HG02610 (cell line): ENCODE data around the gene OR2V2.
"Not testable (repeated sequence)": the region's sequence is repeated elsewhere in the genome, so short reads cannot be mapped to it uniquely, and the experiment has no call there.

ENCODE experiments used
- ATAC-seq: cut with Tn5 transposase; IDR thresholded peaks from one replicate; pipeline ENCODE4 v1.9.1; 2021; ENCODE audit warnings: mild to moderate bottlenecking, moderate library complexity; ENCODE audit not compliant: unreplicated experiment

Gene OR2V2

GRCh38 chr5:181114844-181115778, 32.3 kb upstream of the OR2V2 start:
- ATAC-seq, result no peak

DNA sequence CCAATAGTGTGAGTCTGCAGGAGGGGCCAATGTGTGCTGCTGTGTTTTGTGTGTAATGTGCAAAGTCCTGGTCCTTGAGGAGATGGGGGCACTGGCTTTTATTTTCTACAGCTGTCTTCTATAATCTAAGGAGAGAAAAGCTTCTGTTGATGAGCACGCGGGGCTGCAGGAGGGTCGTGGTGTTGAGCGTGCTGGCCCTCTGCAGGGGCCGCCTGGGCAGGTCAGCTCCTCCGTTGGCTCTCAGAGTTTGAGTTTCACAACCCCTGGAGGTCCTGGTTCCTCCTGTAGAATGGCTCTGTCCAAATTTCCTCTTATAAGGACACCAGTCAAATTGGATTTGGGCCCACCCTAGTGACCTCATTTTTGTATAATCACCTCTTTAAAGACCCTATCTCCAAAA, 29.0 kb upstream of the OR2V2 start:
- ATAC-seq, result no peak

DNA sequence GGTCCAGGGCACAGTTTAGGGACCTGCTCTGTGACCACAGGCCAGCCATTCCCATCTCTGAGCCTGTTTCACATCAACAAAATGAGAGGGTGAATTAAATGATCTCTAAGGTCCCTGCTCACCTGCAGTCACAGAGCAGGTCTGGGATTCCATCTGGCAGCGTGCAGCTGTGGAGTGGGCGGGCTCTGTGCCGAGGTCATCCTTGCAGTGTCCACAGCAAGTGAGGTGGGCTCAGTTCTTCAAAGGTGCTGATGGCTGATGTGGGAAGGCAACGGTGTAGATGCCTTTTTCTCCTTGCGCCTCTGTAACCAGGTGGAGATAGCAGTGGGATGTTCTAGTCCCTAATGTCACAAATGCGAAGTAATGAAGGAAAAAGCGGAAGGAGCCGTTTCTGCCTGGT, 28.3 kb upstream of the OR2V2 start:
- no peak for ATAC-seq

DNA sequence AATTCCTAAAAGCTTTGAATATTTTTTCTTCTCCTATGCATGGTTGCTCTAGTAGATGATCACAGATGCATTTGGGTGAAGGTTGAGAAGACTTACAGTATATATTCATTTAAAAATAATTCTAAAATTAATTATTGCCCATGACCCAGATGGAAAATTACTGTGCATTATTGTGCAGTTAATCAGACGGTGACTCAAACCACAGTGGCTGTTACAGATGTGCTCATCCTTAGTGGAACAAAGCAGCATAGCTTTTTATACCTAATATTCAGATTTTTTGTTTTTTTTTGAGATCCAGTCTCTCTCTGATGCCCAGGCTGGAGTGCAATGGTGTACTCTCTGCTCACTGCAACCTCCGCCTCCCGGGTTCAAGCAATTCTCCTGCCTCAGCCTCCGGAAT, 27.1 kb upstream of the OR2V2 start:
- ATAC-seq, result no peak

GRCh38 chr5:181120761-181121160, 26.6 kb upstream of the OR2V2 start:
- no peak for ATAC-seq

DNA sequence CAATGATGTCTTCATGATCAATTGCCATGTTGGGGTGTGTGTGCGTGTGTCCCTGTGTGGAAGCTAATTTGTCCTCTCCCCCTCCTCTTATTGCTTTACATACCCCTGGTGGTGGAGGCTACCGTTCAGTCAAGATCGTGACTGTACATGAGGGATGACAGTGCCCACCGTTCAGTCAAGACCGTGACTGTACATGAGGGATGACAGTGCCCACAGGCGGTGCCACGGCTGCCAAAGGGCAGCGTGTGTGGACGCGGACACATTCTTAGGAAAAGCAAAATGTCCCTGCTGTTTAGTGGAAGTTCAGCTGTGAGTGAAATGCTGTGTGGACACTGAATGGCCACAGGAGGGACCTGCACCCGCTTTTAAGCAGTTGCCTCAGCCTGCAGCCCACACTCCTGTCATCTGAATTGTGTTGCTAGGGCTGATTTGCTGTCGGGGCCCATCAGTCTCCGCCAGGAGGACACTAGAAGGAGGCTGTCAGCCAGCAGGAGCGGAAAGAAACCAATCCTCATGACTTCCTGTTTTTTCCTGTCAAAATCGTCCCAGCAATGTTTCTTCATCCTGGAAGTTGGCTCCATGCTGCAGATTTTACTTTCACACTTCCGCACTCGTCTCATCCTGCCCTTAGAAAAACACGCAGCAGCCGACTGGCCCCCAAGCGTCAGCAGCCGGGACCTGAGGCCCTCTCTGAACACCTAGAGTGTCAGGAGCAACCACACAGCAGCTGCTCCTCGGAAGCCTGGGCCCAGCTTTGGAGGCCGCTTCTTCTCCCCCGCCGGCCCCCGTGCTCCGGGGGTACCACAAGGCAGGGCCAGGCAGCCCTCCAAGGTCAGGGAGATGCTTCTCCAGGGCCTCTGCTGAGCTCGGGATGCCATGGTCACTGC, 25.5 kb upstream of the OR2V2 start:
- ATAC-seq, result no peak

DNA sequence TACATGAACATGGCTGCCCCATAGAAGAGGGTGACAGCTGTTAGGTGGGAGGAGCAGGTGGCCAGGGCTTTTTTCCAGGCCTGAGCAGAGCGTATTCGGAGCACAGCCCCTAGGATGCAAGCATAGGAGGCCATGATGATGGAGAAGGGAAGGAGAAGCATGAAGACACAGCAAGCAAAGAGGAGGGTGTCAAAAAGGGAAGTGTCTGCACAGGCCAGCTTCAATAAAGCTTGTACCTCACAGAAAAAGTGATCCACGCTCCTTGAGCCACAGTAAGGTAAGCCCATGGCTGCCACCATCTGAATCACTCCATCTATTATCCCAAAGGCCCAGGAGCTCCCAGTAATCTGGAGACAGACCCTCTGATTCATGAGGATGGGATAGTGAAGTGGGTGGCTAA, 22.9 kb upstream of the OR2V2 start:
- ATAC-seq, result no peak

- no peak for ATAC-seq
Observed at GRCh38 chr5:181126841-181127240, 20.5 kb upstream of the OR2V2 start.

GRCh38 chr5:181127456-181127855, 19.9 kb upstream of the OR2V2 start:
- no peak for ATAC-seq

- ATAC-seq, result no peak
Observed at GRCh38 chr5:181127907-181128626, 19.3 kb upstream of the OR2V2 start.

GRCh38 chr5:181129601-181130000, 17.8 kb upstream of the OR2V2 start:
- no peak for ATAC-seq

- ATAC-seq, result not testable (repeated sequence)
Observed at GRCh38 chr5:181130081-181130480, 17.3 kb upstream of the OR2V2 start.

- ATAC-seq, result no peak
Observed at GRCh38 chr5:181130832-181131496, 16.4 kb upstream of the OR2V2 start, which contains the start of gene OR2V1. TSS of gene OR2V1 (minus strand) at chr5:181131169. CDS start at chr5:181125304, 5,865 bp downstream.

DNA sequence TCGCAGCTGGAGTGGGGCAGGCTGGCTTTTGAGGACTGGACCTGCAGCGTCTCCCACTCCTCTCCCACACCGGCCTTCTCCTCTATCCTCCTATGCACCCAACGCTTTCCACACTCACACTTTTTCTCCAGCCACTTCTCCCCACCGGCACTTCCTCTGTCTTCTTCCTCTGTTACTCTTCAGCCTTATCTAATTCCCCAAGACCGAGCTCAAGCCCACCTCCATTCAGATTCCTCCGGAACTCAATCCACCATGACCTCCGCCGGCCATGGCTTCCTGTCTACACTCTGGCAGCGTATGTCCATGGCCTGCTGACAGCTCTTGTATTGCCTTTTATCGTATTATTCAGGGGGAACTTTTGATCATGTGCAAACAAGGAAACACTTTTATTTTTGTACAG, 15.9 kb upstream of the OR2V2 start:
- no peak for ATAC-seq

DNA sequence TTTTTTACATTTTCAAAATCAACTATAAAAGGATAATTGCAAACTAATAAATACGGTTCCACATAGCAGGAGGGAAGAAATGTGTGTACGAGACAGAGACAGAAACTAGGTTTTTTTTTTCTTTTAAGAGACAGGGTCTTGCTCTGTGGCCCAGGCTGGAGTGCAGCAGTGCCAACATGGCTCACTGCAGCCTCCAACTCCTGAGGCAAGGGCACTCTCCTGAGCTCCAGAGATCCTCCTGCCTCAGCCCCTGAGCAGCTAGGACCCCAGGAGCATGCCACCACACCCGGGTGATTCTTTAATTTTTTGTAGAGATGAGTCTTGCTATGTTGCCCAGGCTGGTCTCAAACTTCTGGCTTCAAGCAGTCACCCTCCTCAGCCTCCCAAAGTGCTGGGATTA, 14.3 kb upstream of the OR2V2 start:
- ATAC-seq, result no peak

- no peak for ATAC-seq
Observed at GRCh38 chr5:181133610-181134231, 13.7 kb upstream of the OR2V2 start.

DNA sequence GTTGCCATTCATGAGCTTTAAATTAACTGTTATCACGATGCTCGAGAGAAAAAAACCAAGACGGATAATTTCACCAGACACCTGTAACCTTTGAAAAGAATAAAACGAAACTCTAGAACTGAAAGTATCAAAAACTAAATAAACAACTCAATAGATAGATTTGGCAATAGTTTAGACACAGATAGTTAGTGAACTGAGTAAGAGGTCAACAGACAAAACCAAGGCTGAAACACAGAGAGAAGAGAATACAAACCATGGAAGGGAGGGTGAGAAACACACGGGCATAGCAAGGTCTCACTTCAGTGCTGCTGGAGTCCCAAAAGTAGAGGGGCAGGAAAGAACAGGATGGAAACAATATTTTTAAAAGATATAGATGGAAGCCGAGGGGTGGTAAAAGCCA, 13.1 kb upstream of the OR2V2 start:
- no peak for ATAC-seq

- ATAC-seq, result no peak
Observed at GRCh38 chr5:181136361-181136955, 10.9 kb upstream of the OR2V2 start.

GRCh38 chr5:181138258-181138657, 9.1 kb upstream of the OR2V2 start:
- no peak for ATAC-seq

GRCh38 chr5:181140766-181141165, 6.6 kb upstream of the OR2V2 start:
- no peak for ATAC-seq
